Loucy (cell line): ENCODE results near the gene MEGF6.

Experiments used
- EZH2phosphoT487 ChIP-seq: fragments of 200-600 bp; IDR thresholded peaks from 2 replicates; pipeline ENCODE4 v1.6.1; 2018; ENCODE audit warnings: antibody characterized with exemption, mild to moderate bottlenecking, moderate library complexity, borderline replicate concordance
- TF ChIP-seq, protein P1 (sequence below): fragments of 200-600 bp; sonication (generic); conservative IDR thresholded peaks from 2 replicates; pipeline ENCODE4 v1.5.1; 2014; ENCODE audit warnings: mild to moderate bottlenecking, antibody characterized with exemption, low read length

DNA sequence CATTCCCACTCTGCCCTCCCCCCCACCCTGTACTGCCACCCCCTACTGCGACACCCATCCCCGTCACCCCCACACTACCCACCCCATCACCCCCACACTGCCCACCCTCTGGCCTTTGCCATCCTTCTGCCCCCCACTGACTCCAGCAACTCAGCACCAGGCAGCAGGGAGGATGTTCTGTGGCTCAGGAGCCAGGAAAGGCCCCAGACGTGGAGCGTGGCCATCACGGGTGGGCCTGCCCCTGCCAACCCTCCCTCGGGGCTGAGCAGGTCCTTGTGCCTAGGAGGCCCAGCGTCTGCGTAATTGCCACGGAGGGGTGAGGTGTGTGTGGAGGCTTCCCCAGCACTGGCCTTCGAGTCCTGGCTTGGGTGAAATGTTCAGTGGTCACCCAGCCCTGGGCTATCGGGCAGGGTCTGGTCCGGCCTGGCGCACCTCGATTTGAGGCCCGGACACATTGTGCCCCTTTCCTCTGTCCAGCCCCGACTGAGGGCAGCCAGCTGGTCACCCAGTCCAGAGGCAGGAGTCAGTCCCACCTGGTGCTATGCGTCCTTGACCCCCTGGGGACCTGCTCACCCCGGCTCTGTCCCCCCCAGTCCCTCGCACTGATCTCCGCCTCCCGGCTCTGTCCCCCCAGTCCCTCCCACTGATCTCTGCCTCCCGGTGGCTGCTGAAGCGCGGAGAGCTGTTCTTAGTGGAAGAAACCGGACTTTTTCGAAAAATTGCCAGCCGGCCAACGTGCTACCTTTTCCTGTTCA, 133.9 kb downstream of the MEGF6 start:
- TF ChIP-seq, protein P1, sequence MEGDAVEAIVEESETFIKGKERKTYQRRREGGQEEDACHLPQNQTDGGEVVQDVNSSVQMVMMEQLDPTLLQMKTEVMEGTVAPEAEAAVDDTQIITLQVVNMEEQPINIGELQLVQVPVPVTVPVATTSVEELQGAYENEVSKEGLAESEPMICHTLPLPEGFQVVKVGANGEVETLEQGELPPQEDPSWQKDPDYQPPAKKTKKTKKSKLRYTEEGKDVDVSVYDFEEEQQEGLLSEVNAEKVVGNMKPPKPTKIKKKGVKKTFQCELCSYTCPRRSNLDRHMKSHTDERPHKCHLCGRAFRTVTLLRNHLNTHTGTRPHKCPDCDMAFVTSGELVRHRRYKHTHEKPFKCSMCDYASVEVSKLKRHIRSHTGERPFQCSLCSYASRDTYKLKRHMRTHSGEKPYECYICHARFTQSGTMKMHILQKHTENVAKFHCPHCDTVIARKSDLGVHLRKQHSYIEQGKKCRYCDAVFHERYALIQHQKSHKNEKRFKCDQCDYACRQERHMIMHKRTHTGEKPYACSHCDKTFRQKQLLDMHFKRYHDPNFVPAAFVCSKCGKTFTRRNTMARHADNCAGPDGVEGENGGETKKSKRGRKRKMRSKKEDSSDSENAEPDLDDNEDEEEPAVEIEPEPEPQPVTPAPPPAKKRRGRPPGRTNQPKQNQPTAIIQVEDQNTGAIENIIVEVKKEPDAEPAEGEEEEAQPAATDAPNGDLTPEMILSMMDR: no peak
- no peak for TF ChIP-seq EZH2phosphoT487
